Measurements from ENCODE around the gene HOXA7.

HOXA7 gene

DNA sequence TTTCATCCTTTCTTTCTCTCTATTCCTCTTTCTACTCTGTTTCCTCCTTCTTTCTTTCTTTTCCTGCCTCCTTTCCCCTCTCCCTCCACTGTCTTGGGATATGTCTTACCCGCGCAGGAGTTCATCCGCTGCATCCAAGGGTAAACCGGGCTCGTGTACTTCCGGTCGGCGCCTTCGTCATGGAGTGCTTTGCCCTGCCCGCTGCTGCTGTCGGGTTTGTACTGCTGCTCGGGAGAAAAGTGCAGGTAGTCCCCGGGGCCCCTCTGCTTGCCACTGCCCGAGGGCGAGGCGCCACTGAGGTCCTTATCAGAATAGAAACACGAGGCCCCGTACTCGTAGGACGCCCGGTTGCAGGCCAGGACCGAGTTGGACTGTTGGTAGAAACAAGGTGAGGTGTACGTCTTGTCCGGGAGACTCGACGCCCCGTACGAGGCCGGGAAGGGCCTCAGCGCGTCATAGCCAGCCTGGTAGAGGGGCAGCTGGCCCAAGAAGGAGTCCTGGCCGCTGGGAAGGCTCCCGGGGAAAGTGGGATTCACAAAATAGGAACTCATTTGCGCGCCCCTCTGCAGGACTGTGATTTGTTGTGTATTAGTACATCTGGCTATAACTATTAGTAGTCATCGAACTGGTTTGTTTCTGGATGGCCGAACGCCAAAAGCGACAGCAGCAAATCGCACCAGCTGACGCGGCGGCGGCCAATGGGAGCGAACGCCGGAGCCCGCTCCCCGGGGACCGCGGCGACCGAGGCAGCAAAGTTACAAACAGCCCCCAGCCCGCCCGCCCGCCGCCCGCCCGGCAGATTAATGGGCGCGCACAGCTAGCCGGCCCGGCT is 9.1 kb downstream of the HOXA7 start, which contains the start of gene HOXA6:
Gene HOXA6, minus strand, starts transcription at position 576 of the 832 bp plus-strand sequence. Its CDS starts 25 bp downstream, at position 551.
- DNase-seq (ENCODE audit: low read depth), result no peak

GRCh38 chr7:27146491-27147198 is 9.8 kb downstream of the HOXA7 start:
- DNase-seq (ENCODE audit: low read depth), result no peak

DNA sequence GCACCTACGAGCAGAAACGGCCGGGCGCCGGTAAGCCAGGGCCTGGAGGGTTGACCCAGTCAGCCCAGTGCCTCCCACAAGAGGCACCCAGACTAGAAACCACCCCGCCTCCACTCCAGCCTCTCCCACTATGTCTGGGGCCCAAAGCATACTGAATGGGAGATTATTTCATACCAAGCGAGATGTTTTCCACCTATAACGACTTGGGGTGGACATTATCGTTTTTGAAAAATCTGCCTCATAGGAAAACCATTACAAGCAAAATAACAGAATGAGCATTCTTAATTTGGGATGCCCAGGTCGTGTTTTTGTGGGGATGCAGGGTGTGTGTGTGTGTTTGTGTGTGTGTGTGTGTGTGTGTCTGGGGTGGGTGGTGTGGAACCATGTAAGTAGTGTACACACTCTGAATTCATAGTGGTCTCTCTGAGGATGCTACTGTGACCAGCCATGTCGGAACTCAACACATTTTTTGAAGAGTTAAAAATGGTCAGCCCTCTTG is 10.5 kb downstream of the HOXA7 start:
- DNase-seq (ENCODE audit: low read depth), result no peak

DNA sequence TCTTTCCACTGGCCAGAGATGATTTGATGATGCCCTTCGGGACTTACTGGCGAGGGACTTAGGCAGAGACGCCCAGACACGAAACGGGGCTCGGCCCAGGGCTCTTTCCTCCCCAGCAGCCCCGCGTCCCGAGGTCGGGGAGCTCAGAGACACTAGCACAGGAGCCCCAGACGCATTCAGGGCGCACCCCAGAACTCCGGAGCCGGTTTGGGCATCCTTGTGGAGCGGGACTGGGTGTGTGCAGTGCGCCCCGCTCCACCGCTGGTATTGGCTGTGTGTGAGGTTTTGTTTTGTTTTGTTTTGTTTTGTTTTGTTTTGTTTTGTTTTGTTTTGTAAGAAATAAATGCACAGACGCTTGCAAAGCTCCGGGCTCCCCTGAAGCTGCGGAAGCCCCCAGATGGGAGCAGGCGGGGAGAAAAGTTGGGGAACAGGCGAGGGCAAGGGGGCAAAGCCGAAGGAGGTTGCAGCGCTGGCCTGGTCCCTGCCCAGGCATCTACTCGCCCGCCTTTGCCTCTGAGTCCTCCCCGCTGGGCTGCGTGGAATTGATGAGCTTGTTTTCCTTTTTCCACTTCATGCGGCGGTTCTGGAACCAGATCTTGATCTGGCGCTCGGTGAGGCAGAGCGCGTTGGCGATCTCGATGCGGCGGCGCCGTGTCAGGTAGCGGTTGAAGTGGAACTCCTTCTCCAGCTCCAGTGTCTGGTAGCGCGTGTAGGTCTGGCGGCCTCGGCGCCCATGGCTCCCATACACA is 11.1 kb downstream of the HOXA7 start:
- no peak for DNase-seq (ENCODE audit: low read depth)

DNA sequence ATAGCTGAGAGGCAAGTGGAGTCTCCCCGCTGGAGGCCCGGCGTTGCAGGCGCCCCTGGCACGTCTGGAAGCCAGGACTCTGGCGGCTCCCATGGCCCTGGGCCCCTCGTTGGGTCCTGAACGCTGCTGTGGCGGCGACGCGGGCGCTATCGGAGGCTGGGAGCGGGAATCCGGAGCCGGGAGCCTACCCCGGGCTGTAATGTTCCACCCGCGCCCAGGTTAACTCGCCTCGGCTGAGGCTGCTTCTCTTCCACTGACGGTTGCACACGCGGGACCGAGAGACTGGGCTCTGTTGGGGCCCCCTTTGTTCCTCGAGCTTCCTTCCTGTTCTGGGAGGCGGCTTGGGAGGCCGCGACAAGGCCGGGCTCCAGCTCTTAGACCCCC is 11.7 kb downstream of the HOXA7 start:
- no peak for DNase-seq (ENCODE audit: low read depth)

- no peak for DNase-seq (ENCODE audit: low read depth)
These were observed 12.3 kb downstream of the HOXA7 start for GRCh38 chr7:27143950-27144780.

- no peak for DNase-seq (ENCODE audit: low read depth)
These were observed 13.2 kb downstream of the HOXA7 start, which contains the start of gene HOXA5 for GRCh38 chr7:27143023-27143949. Gene HOXA5, minus strand, starts transcription at chr7:27143681. Its CDS starts 74 bp downstream, at chr7:27143607.

- DNase-seq (ENCODE audit: low read depth), result no peak
These were observed 13.9 kb downstream of the HOXA7 start for GRCh38 chr7:27142580-27143022.

GRCh38 chr7:27141923-27142579 is 14.4 kb downstream of the HOXA7 start:
- DNase-seq (ENCODE audit: low read depth), result no peak

GRCh38 chr7:27141137-27141922 is 15.1 kb downstream of the HOXA7 start:
- DNase-seq (ENCODE audit: low read depth), result no peak

DNA sequence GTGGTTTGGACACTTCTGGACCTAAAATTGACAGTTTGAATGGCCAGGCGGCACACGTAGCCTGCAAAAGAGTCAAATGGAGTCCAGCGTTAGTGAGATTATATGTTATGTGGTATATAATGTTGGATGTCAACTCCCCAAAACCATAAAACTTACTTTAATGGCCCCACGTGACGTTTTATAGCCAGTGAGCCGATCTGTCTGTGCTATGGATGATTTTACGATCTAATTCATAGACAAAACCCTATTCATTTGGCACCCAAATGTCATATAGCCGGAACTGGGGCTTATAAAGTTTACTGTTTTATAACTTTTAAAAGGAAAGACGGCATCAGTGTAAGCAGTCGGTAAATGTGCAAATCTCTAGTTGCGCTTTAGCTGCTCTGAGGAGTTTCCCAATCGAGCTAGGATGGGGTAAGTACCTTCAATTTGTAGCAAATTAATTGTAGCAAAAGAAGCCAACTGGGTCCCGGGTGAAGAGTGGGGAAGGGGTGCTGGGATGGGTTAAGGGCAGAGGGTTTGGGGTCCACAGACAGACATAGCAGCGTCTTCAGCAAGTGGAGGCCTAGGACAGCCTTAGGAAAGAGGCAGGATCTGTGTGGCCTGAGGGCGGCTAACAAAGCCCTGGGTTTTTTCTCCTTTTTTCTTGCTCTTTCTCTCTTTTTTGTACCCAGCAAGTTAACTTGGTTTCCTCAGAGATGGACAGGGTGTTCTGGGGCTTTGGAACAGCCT is 16.2 kb downstream of the HOXA7 start:
- no peak for DNase-seq (ENCODE audit: low read depth)

- DNase-seq (ENCODE audit: low read depth), result no peak
These were observed 16.9 kb downstream of the HOXA7 start for GRCh38 chr7:27139334-27140125.

- no peak for DNase-seq (ENCODE audit: low read depth)
These were observed 17.5 kb downstream of the HOXA7 start for GRCh38 chr7:27138985-27139333.

- DNase-seq (ENCODE audit: low read depth), result no peak
These were observed 18.0 kb downstream of the HOXA7 start for GRCh38 chr7:27138472-27138871.

DNA sequence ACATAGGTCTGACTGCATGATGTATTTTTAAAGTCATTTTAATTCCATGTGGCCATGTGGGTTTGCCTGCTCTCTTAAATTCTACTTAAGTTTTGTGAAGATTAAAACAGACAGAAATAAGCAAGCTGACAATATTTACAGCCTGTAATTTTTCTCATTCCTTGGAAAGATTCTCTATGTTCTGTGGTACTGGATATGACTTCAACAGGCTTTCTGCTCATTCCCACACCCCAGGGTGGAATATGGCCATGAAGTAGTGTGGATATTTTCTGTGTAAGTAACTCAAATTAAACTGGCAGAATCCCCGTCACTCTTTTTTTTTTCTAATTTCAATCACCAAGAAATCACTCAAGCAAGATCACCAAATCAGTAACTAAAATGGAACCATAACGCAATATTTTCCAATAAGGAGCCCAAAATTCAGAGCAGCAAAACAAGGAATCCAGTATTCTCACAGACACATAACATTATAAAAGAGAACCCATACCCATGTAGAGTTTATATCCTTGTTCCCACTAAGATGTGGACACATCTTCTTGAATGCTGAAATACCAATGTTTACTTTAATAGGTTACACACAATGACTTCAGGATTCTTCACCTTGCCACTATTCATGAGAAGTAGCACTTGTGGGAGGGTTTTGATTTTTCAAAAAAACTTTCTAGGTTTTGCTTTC is 18.7 kb downstream of the HOXA7 start:
- DNase-seq (ENCODE audit: low read depth), result no peak

DNA sequence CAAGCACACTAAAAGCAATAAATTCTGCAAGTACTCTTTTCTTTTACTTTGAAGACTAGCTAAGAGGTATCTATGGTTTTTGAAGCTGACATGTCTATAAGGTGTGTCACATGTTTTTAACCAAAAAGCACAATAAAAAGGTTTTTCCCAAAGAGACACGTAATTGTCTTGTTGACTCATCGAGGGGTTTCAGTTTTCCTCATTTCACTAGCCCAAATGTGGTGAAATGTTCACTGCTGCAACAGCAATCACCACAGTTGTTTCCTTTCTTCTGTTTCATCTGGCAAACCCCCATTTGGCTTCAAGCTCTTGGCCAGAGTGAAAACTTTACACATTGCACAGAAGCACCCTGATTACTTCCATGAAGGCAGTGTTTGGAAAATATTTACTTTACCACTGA is 22.1 kb downstream of the HOXA7 start:
- DNase-seq (ENCODE audit: low read depth), result no peak

Measured in T-helper 22 cell (primary cell).